H9 (cell line): ENCODE data around the gene CGB8. TPM values are rescaled to one million over a fixed set of nuclear protein-coding genes. Genes with fewer than 3 reads are reported as not detected.
"Not testable (repeated sequence)": the region's sequence is repeated elsewhere in the genome, so short reads cannot be mapped to it uniquely, and the experiment has no call there.

Source experiments
- DNase-seq: peaks from one replicate; pipeline ENCODE4 v3.0.0-alpha.2; 2017
- H2AFZ ChIP-seq: one replicate; pipeline ENCODE4 v1.6.1; 2013; ENCODE audit warnings: mild to moderate bottlenecking, low read length, control low read depth, moderate library complexity
- H2AK5ac ChIP-seq: 2 replicates; pipeline ENCODE4 v1.6.1; 2013; ENCODE audit warnings: low read length, control low read depth, mixed read lengths; ENCODE audit not compliant: insufficient read length
- H2BK120ac ChIP-seq: one replicate; pipeline ENCODE4 v1.6.1; 2013; ENCODE audit warnings: low read depth, mild to moderate bottlenecking, low read length, control low read depth, inconsistent platforms; ENCODE audit not compliant: poor library complexity, severe bottlenecking
- H2BK12ac ChIP-seq: 2 replicates; pipeline ENCODE4 v1.6.1; 2013; ENCODE audit warnings: low read length, control low read depth, mixed read lengths, low read depth; ENCODE audit not compliant: insufficient read length
- H2BK15ac ChIP-seq: 2 replicates; pipeline ENCODE4 v1.6.1; 2013; ENCODE audit warnings: low read depth, low read length, control low read depth
- H2BK20ac ChIP-seq: one replicate; pipeline ENCODE4 v1.6.1; 2013; ENCODE audit warnings: low read depth, mild to moderate bottlenecking, low read length, control low read depth, inconsistent platforms; ENCODE audit not compliant: poor library complexity, severe bottlenecking
- H2BK5ac ChIP-seq: 2 replicates; pipeline ENCODE4 v1.6.1; 2013; ENCODE audit warnings: low read length, control low read depth, mixed read lengths; ENCODE audit not compliant: insufficient read length
- H3K14ac ChIP-seq: 2 replicates; pipeline ENCODE4 v1.6.1; 2013; ENCODE audit warnings: low read length, control low read depth; ENCODE audit not compliant: insufficient read depth
- H3K18ac ChIP-seq: 2 replicates; pipeline ENCODE4 v1.6.1; 2013; ENCODE audit warnings: low read depth, mild to moderate bottlenecking, mixed read lengths, low read length, control low read depth; ENCODE audit not compliant: insufficient read length
- H3K23ac ChIP-seq: 2 replicates; pipeline ENCODE4 v1.6.1; 2013; ENCODE audit warnings: low read length, control low read depth, mixed read lengths, low read depth; ENCODE audit not compliant: insufficient read length
- H3K23me2 ChIP-seq: 2 replicates; pipeline ENCODE4 v1.6.1; 2013; ENCODE audit warnings: low read depth, mild to moderate bottlenecking, mixed read lengths, low read length, control low read depth; ENCODE audit not compliant: insufficient read length, poor library complexity, severe bottlenecking
- H3K27ac ChIP-seq: 2 replicates; pipeline ENCODE4 v1.5.1; 2013; ENCODE audit warnings: low read length, control low read depth, mixed read lengths, low read depth; ENCODE audit not compliant: insufficient read length
- H3K27me3 ChIP-seq: 2 replicates; pipeline ENCODE4 v1.6.1; 2013; ENCODE audit warnings: low read length, control low read depth, inconsistent platforms; ENCODE audit not compliant: insufficient read depth
- H3K4ac ChIP-seq: 2 replicates; pipeline ENCODE4 v1.6.1; 2013; ENCODE audit warnings: low read depth, mild to moderate bottlenecking, control low read depth, inconsistent platforms, low read length, moderate library complexity
- H3K4me1 ChIP-seq: 2 replicates; pipeline ENCODE4 v1.6.1; 2013; ENCODE audit warnings: low read length, control low read depth, inconsistent platforms; ENCODE audit not compliant: insufficient read depth
- H3K4me2 ChIP-seq: 2 replicates; pipeline ENCODE4 v1.6.1; 2013; ENCODE audit warnings: low read length, control low read depth, mixed read lengths; ENCODE audit not compliant: insufficient read length, insufficient read depth
- H3K56ac ChIP-seq: 2 replicates; pipeline ENCODE4 v1.6.1; 2013; ENCODE audit warnings: low read depth, mild to moderate bottlenecking, mixed read lengths, low read length, control low read depth; ENCODE audit not compliant: insufficient read length
- H3K79me1 ChIP-seq: 2 replicates; pipeline ENCODE4 v1.6.1; 2013; ENCODE audit warnings: low read depth, mild to moderate bottlenecking, moderate library complexity, low read length, control low read depth, inconsistent platforms; ENCODE audit not compliant: insufficient read depth, poor library complexity, severe bottlenecking
- H3K79me2 ChIP-seq: 2 replicates; pipeline ENCODE4 v1.6.1; 2013; ENCODE audit warnings: low read length, control low read depth, inconsistent platforms; ENCODE audit not compliant: insufficient read depth
- H3K9ac ChIP-seq: 2 replicates; pipeline ENCODE4 v1.6.1; 2013; ENCODE audit warnings: low read length, control low read depth, mixed read lengths; ENCODE audit not compliant: insufficient read length; ENCODE audit errors: extremely low read depth
- H3K9me3 ChIP-seq: one replicate; pipeline ENCODE4 v1.6.1; 2013; ENCODE audit warnings: low read depth, low read length, inconsistent platforms; ENCODE audit not compliant: control insufficient read depth
- H3T11ph ChIP-seq: one replicate; pipeline ENCODE4 v1.6.1; 2013; ENCODE audit warnings: mild to moderate bottlenecking, low read length, control low read depth, inconsistent platforms
- H4K20me1 ChIP-seq: one replicate; pipeline ENCODE4 v1.6.1; 2013; ENCODE audit not compliant: control insufficient read depth, insufficient read length, insufficient read depth
- H4K5ac ChIP-seq: 2 replicates; pipeline ENCODE4 v1.6.1; 2013; ENCODE audit warnings: low read depth, mild to moderate bottlenecking, mixed read lengths, low read length, control low read depth; ENCODE audit not compliant: insufficient read length
- H4K8ac ChIP-seq: replicated peaks from 2 replicates; pipeline ENCODE4 v1.6.1; 2013; ENCODE audit warnings: low read length, control low read depth, mixed read lengths, low read depth; ENCODE audit not compliant: insufficient read length
- H4K91ac ChIP-seq: 2 replicates; pipeline ENCODE4 v1.6.1; 2013; ENCODE audit warnings: low read depth, mild to moderate bottlenecking, moderate library complexity, mixed read lengths, low read length, control low read depth; ENCODE audit not compliant: insufficient read length
- H3K27ac Mint-ChIP-seq, 3 experiments: 2 replicates in 2 of 3; 3 replicates in 1 of 3; pipeline ENCODE4 v1.8.0; 2020 to 2021; ENCODE audit warnings: mixed read lengths in 3 of 3, mild to moderate bottlenecking in 1 of 3, moderate library complexity in 1 of 3
- H3K27me3 Mint-ChIP-seq: 2 replicates; pipeline ENCODE4 v1.8.0; 2021; ENCODE audit warnings: low read depth, mild to moderate bottlenecking, moderate library complexity, mixed read lengths
- H3K36me3 Mint-ChIP-seq, 3 experiments: 2 replicates in 2 of 3; 3 replicates in 1 of 3; pipeline ENCODE4 v1.8.0; 2020 to 2021; ENCODE audit warnings: low read depth in 3 of 3, mixed read lengths in 3 of 3; ENCODE audit not compliant: insufficient read depth in 1 of 3
- H3K4me1 Mint-ChIP-seq, 2 experiments: 2 replicates each; pipeline ENCODE4 v1.8.0; 2020; ENCODE audit warnings: mixed read lengths in 2 of 2
- H3K4me3 Mint-ChIP-seq, 2 experiments: 2 replicates in 1 of 2; 3 replicates in 1 of 2; pipeline ENCODE4 v1.8.0; 2020 to 2021; ENCODE audit warnings: mild to moderate bottlenecking in 2 of 2, mixed read lengths in 2 of 2, moderate library complexity in 1 of 2
- H3K9me3 Mint-ChIP-seq, 2 experiments: 2 replicates in 1 of 2; 3 replicates in 1 of 2; pipeline ENCODE4 v1.8.0; 2020; ENCODE audit warnings: mild to moderate bottlenecking in 2 of 2, mixed read lengths in 2 of 2, moderate library complexity in 1 of 2
- WGBS: extraction: QIAGEN DNeasy Blood & Tissue Kit; methylation state at CpG from one replicate; pipeline ENCODE4 v1.1.7; 2013; ENCODE audit warnings: missing lambda C conversion rate, low lambda C conversion rate, mixed read lengths; ENCODE audit not compliant: insufficient read length; ENCODE audit errors: extremely low coverage; 5-methylcytosine and 5-hydroxymethylcytosine counted together
- total RNA-seq: library from RNA; stranded (reverse); gene quantifications from 2 replicates; pipeline ENCODE4 v1.2.1, GENCODE V29; 2021

The CGB8 gene
- total RNA-seq, 1 experiment from 2014 or later, result not detected

- H3K56ac ChIP-seq, H3K27ac Mint-ChIP-seq: not testable (repeated sequence)
- no CpG with 5 or more reads among the region's 15 CpGs for WGBS
Measured at GRCh38 chr19:49024233-49024632, 24.7 kb downstream of the CGB8 start, which contains the start of gene CGB3. Gene CGB3 (minus strand): TSS chr19:49024333. CDS start chr19:49023971, 362 bp downstream.

More at GRCh38 chr19:49024233-49024632, 24.7 kb downstream of the CGB8 start, which contains the start of gene CGB3:
- H2AK5ac ChIP-seq, H3K18ac ChIP-seq, H2BK12ac ChIP-seq, H3K79me1 ChIP-seq, H4K8ac ChIP-seq, H4K91ac ChIP-seq, H3K27ac ChIP-seq, H2AFZ ChIP-seq, H3K9me3 ChIP-seq, H4K20me1 ChIP-seq, H3K23me2 ChIP-seq, H4K5ac ChIP-seq, H3K79me2 ChIP-seq, DNase-seq, H3K9ac ChIP-seq, H3K14ac ChIP-seq, H3K4me2 ChIP-seq, H3K4ac ChIP-seq, H3T11ph ChIP-seq, H2BK15ac ChIP-seq, H3K36me3 Mint-ChIP-seq, H3K4me3 Mint-ChIP-seq, H3K27me3 ChIP-seq, H2BK5ac ChIP-seq, H3K9me3 Mint-ChIP-seq, H2BK120ac ChIP-seq, H2BK20ac ChIP-seq, H3K23ac ChIP-seq, H3K4me1 ChIP-seq: not testable (repeated sequence)
- peaks cover 12 to 20% of the 10 kb centered on the region in 2 experiments for H3K4me1 Mint-ChIP-seq
- peaks cover 42% of the 10 kb centered on the region for H3K27me3 Mint-ChIP-seq
